DOHH2 (cell line): ENCODE measurements around the gene BLOC1S5.

ENCODE experiments used
- H3F3A ChIP-seq: fragments of 200-600 bp; sonication (generic), shearing (Covaris generic); 2 replicates; pipeline ENCODE4 v1.6.0; 2016; ENCODE audit warnings: antibody characterized with exemption, mild to moderate bottlenecking; ENCODE audit not compliant: control insufficient read depth, insufficient read depth
- H3K27ac ChIP-seq: fragments of 200-600 bp; sonication (generic); 2 replicates; pipeline ENCODE4 v1.5.1; 2014; ENCODE audit warnings: low read depth, mild to moderate bottlenecking, low read length, moderate library complexity
- H3K27me3 ChIP-seq: fragments of 200-600 bp; sonication (generic); 2 replicates; pipeline ENCODE4 v1.6.1; 2014; ENCODE audit warnings: mild to moderate bottlenecking, low read length, mixed read lengths; ENCODE audit not compliant: control insufficient read depth
- H3K36me3 ChIP-seq: fragments of 200-600 bp; sonication (generic); 2 replicates; pipeline ENCODE4 v1.6.1; 2014; ENCODE audit warnings: mild to moderate bottlenecking, low read length, moderate library complexity, mixed read lengths; ENCODE audit not compliant: control insufficient read depth
- H3K4me1 ChIP-seq: fragments of 200-600 bp; sonication (generic); 2 replicates; pipeline ENCODE4 v1.6.1; 2014; ENCODE audit warnings: mild to moderate bottlenecking, low read length, mixed read lengths; ENCODE audit not compliant: control insufficient read depth
- H3K4me2 ChIP-seq: fragments of 200-600 bp; sonication (generic); 2 replicates; pipeline ENCODE4 v1.6.0; 2014; ENCODE audit warnings: mild to moderate bottlenecking, low read length, moderate library complexity
- H3K4me3 ChIP-seq: fragments of 200-600 bp; sonication (generic); 2 replicates; pipeline ENCODE4 v1.5.1; 2014; ENCODE audit warnings: mild to moderate bottlenecking, low read length, mixed read lengths
- H3K79me2 ChIP-seq: fragments of 200-600 bp; sonication (generic); 2 replicates; pipeline ENCODE4 v1.6.1; 2014; ENCODE audit warnings: mild to moderate bottlenecking, low read length, mixed read lengths; ENCODE audit not compliant: control insufficient read depth
- H3K9me2 ChIP-seq: fragments of 200-600 bp; sonication (generic); replicated peaks from 2 replicates; pipeline ENCODE4 v1.6.1; 2014; ENCODE audit warnings: mild to moderate bottlenecking, low read length, mixed read lengths; ENCODE audit not compliant: control insufficient read depth
- H3K9me3 ChIP-seq: fragments of 200-600 bp; sonication (generic); 2 replicates; pipeline ENCODE4 v1.6.1; 2014; ENCODE audit warnings: antibody characterized with exemption, low read length, mixed read lengths; ENCODE audit not compliant: control insufficient read depth, insufficient read depth
- H4K20me1 ChIP-seq: fragments of 200-600 bp; sonication (generic); 2 replicates; pipeline ENCODE4 v1.6.0; 2014; ENCODE audit warnings: low read depth, mild to moderate bottlenecking, antibody characterized with exemption, low read length, moderate library complexity; ENCODE audit not compliant: control insufficient read depth, insufficient read depth
- CTCF ChIP-seq: fragments of 200-600 bp; sonication (generic); IDR thresholded peaks from one replicate; pipeline ENCODE4 v1.5.1; 2014; ENCODE audit warnings: antibody characterized with exemption, mild to moderate bottlenecking, low read depth, low read length; ENCODE audit not compliant: poor library complexity, severe bottlenecking
- EZH2phosphoT487 ChIP-seq: fragments of 200-600 bp; sonication (generic); IDR thresholded peaks from 2 replicates; pipeline ENCODE4 v1.6.1; 2017; ENCODE audit warnings: borderline replicate concordance, mild to moderate bottlenecking, antibody characterized with exemption, low read length, moderate library complexity, mixed read lengths

Gene BLOC1S5

GRCh38 chr6:8080362-8081151 lies 16.4 kb upstream of the BLOC1S5 start:
- H3K4me1 ChIP-seq: no peaks in the 10 kb centered on the region
- H3K9me3 ChIP-seq: no peaks in the 10 kb centered on the region
- peaks cover 7% of the 10 kb centered on the region; the same call in 1 of the 2 replicates for H4K20me1 ChIP-seq
- H3K79me2 ChIP-seq: peaks cover 26% of the 10 kb centered on the region
- no peak overlapping the region for H3K27ac ChIP-seq
- H3K9me2 ChIP-seq: no peaks in the 10 kb centered on the region
- peaks cover 9% of the 10 kb centered on the region; the same call in 1 of the 2 replicates for H3F3A ChIP-seq
- H3K27me3 ChIP-seq: no peaks in the 10 kb centered on the region
- TF ChIP-seq EZH2phosphoT487: no peak
- no peak for TF ChIP-seq CTCF
- H3K4me2 ChIP-seq: no peak overlapping the region
- H3K4me3 ChIP-seq: no peak overlapping the region
- H3K36me3 ChIP-seq: peaks cover 59% of the 10 kb centered on the region

- Histone ChIP-seq H3K4me1 (no peaks in the 10 kb centered on the region), H3F3A (peaks cover 9% of the 10 kb centered on the region; the same call in 1 of the 2 replicates), H3K27ac (no peak overlapping the region), H3K4me2 (no peak overlapping the region), H3K9me3 (no peaks in the 10 kb centered on the region), H3K4me3 (no peak overlapping the region), H3K9me2 (no peaks in the 10 kb centered on the region), H3K27me3 (no peaks in the 10 kb centered on the region), H3K79me2 (peaks cover 19% of the 10 kb centered on the region), H4K20me1 (peaks cover 7% of the 10 kb centered on the region; the same call in 1 of the 2 replicates), H3K36me3 (peaks cover 44% of the 10 kb centered on the region)
- no peak for TF ChIP-seq EZH2phosphoT487
- TF ChIP-seq CTCF: no peak
Measured at GRCh38 chr6:8079126-8079525, 14.9 kb upstream of the BLOC1S5 start.

- H3K9me2 ChIP-seq: no peaks in the 10 kb centered on the region
- H3K4me1 ChIP-seq: no peaks in the 10 kb centered on the region
- H3K4me2 ChIP-seq: no peak overlapping the region
- TF ChIP-seq EZH2phosphoT487 (no peak), CTCF (no peak)
- H3K27me3 ChIP-seq: no peaks in the 10 kb centered on the region
- no peak overlapping the region for H3K27ac ChIP-seq
- peaks cover 8% of the 10 kb centered on the region for H3K79me2 ChIP-seq
- peaks cover 9% of the 10 kb centered on the region; the same call in 1 of the 2 replicates for H3F3A ChIP-seq
- H3K4me3 ChIP-seq: no peak overlapping the region
- no peaks in the 10 kb centered on the region; the same call in 1 of the 2 replicates for H4K20me1 ChIP-seq
- peaks cover 33% of the 10 kb centered on the region for H3K36me3 ChIP-seq
- H3K9me3 ChIP-seq: no peaks in the 10 kb centered on the region
Measured at GRCh38 chr6:8077991-8078390, 13.8 kb upstream of the BLOC1S5 start.
